Activated effector memory CD4-positive, alpha-beta T cell treated with Interleukin-2 at 50 U/mL for 16 hours (primary cell): ENCODE results near the gene OR4D1.
A peak's percentile ranks its signal among the peaks of the same experiment; 100 is the strongest.
"Not testable (repeated sequence)": the region's sequence is repeated elsewhere in the genome, so short reads cannot be mapped to it uniquely, and the experiment has no call there.

Source experiments
- DNase-seq: peaks from one replicate; pipeline ENCODE4 v3.0.0-alpha.2; 2020

Gene OR4D1

DNA sequence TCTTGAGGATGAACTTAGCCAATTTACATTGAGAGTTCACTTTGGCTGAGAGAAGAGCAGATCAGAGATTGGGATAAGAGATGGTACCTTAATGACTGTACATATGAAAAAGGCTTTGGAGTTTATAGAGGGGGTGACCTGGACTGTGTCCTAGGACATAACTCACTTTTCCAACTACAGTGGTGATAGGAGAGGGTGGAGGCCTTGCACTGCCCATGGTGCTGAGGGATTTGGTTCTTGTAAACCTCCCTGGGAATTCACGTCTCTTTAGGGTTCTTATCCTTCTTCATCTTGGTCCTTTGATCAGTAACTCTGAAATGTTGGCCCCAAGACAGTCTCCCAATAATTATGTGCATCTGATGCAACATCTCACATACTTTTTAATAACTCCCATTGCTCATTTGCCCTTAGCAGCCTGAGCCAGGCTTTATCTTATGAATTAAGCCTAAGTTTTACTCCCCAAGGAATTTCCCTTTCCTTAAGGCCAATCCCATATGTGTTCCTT is at the start of gene OR4D1:
TSS of gene OR4D1 (plus strand) at position 455 of the 505 bp plus-strand sequence. CDS start 6,770 bp downstream, outside the sequence.
- no peak for DNase-seq

GRCh38 chr17:58100506-58100905 is 47.7 kb upstream of the OR4D1 start:
- no peak for DNase-seq

DNA sequence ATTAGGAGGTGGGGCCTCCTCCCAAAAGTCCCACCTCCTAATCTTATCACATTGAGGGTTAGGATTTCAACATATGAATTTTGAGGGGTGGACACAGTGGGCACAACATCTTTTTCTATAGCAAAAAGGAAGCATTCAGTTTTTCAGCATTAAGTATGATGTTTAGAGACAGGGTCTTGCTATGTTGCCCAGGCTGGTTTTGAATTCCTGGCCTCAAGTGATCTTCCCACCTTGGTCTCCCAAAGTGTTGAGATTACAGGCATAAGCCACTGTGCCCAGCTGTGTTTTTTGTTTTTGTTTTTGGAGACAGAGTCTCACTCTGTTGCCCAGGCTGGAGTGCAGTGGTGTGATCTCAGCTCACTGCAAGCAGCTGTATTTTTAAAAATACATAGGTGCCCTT is 46.3 kb upstream of the OR4D1 start:
- DNase-seq = not testable (repeated sequence)

GRCh38 chr17:58105093-58105492 is 43.1 kb upstream of the OR4D1 start:
- no peak for DNase-seq

DNA sequence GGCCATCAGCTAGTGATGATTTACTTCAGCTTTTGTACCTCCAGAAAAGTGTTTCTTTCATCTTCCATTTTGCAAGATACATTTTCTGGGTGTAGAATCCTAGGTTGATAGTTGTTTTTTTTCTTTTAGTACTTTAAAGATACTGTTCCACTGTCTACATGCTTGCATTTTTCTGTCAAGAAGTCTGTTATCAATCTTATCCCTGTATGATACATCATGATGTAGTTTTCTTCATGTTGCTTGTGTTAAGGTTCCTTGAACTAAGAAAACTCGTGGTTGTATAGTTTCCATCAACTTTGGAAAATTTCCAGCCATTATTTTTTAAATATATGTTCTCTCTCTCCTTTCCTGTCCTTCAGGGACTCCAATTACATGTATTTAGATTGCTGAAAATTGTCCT is 40.9 kb upstream of the OR4D1 start:
- no peak for DNase-seq

DNA sequence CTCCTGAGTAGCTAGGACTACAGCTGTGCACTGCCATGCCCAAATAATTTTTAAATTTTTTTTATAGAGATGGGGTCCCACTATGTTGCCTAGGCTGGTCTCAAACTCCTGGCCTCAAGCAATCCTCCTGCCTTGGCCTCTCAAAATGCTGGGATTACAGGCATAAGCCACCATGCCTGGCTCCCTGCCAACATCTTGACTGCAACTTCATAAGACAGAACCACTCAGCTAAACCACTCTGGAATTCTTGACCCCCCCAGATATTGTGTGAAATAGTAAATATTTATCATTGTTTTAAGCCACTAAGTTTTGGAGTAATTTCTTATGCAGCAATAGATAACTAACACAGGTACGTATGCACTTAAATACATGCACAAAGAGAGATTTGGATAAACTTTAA is 39.0 kb upstream of the OR4D1 start:
- no peak for DNase-seq

GRCh38 chr17:58110012-58110411 is 38.2 kb upstream of the OR4D1 start:
- DNase-seq = no peak

DNA sequence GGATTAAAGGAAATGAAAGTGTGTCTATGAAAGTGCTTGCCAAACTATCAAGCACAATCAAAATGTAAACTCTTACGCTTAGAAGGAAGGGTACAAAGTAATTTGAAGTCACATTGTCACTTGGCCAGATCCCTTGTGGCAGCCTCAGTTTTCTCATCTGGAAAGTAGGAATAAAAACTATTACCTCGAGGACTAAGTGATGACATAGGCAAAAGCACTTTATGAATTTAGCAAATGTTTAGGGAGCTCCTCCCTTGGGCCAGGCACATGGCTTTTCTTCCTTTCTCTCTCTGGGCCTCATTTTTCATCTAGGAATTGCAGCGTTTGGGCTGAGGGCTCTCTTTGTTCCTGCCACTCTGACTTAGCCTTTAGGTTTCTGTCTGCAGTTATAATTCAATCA is 36.5 kb upstream of the OR4D1 start:
- no peak for DNase-seq

DNA sequence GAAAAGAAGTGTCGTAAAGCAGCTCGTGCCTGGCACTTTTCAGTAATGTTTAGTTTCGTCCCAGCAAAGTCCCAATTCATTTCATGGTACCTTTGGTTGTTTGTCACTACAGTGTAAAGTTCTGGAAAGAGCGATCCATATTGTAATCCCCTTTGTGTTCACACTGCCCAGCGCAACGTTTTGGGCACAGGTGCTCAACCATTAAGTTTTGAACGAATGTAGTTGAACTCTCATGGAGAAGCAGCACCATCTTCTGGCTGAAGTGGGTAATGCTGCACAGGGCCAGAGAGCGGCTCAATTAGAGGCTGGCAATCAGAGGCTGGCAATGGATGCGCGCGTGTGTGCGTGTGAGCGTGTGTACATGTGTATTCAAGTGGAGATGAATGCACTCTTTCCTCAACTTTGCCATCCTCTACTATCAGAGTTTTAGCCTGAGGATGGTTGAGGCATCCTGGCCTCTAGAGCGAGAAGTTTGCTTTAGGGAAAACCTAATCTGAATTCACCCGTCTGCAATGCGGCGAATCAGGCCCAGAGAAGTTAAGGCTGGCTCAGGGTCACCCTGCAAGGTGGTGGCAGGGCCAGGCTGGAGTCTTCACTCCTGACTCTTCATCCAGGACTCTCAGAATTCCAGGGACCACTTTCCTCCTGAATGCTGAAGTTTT is 35.1 kb upstream of the OR4D1 start:
- peak; percentile 71 for DNase-seq

- no peak for DNase-seq
These were observed 34.2 kb upstream of the OR4D1 start for GRCh38 chr17:58113947-58114346.

DNA sequence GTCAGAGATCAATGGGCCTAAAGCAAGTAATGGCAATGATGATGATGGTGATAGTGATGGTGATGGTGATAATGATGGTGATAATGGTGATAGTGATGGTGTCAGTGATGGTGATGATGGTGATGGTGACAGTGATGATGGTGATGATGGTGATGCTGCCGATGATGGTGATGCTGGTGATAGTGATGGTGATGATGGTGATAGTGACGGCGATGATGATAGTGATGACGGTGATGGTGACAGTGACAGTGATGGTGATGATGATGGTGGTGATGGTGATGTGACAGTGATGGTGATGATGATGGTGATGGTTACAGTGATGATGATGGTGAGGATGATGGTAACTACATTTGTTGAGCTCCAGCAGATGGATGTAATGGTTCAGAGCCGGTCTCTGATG is 30.8 kb upstream of the OR4D1 start:
- no peak for DNase-seq

- DNase-seq = no peak
These were observed 28.7 kb upstream of the OR4D1 start for GRCh38 chr17:58119491-58119890.

- no peak for DNase-seq
These were observed 27.9 kb upstream of the OR4D1 start for GRCh38 chr17:58120195-58120822.

GRCh38 chr17:58121925-58122324 is 26.3 kb upstream of the OR4D1 start:
- DNase-seq = peak; percentile 18

- DNase-seq = no peak
These were observed 20.3 kb upstream of the OR4D1 start for GRCh38 chr17:58127846-58128245.

GRCh38 chr17:58132697-58133096 is 15.5 kb upstream of the OR4D1 start:
- DNase-seq = not testable (repeated sequence)

DNA sequence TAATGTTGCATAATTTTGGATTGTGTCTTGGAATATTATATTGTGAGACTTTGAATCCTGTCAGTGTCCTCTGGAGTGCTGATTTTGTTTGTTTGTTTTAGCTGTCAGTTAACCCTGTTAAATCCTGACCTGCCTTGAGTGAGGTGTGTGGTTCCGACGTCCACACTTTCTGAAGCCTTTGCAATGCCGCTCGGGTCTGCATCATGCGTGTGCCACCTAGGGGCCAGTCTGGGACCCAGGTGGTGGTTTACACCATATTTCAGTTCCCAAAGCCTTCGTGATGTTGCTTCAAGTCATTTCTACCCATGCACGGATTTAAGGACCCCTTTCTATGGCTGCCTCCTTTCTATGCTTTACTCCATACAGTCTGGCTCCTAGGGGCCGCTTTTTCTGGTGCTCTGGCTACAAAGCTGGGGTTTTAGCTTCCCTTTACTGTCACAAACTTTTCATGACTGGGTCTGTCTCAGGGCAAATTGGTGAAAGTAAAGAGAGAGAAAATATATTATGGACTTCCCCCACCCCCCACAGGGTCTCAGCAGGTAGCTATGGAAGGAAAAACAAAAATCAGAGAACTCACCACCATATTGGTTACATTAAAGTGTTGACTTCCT is 11.4 kb upstream of the OR4D1 start:
- no peak for DNase-seq

DNA sequence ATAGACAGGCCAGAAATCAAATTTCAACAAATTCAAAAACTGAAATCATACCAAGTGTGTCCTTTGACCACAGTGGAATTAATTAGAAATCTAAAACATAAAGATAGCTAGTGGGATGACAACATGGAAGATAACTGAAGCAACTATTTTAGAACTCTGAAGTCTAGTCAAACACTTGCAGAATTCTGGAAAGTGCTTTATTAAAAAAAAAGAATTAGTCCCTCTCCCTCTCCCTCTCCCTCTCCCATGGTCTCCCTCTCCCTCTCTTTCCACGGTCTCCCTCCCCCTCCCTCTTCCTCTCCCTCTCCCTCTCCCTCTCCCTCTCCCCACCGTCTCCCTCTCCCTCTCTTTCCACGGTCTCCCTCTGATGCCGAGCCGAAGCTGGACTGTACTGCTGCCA is 6.7 kb upstream of the OR4D1 start:
- DNase-seq = no peak

- not testable (repeated sequence) for DNase-seq
These were observed 4.8 kb upstream of the OR4D1 start for GRCh38 chr17:58143335-58143734.

GRCh38 chr17:58144801-58145200 is 3.4 kb upstream of the OR4D1 start:
- no peak for DNase-seq

DNA sequence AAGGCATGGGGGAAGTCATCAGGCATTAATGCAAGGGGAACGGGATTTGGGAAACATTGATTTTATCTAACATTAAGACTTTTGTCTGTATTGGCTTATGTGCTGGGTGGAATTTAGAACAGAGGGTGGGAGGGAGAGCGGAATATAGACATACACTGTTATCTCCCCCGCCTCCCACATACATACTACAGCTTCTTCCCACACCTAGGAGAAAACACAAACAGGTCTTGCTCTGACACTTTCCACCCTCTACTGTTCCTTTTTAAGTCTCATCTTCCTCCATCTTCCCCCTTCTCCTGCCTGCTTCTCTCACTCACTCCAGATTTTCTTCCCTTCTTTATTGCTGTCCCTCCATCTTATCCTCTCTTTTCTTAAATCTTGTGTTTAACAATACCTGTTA is 425 bp downstream of the OR4D1 start:
- no peak for DNase-seq

DNA sequence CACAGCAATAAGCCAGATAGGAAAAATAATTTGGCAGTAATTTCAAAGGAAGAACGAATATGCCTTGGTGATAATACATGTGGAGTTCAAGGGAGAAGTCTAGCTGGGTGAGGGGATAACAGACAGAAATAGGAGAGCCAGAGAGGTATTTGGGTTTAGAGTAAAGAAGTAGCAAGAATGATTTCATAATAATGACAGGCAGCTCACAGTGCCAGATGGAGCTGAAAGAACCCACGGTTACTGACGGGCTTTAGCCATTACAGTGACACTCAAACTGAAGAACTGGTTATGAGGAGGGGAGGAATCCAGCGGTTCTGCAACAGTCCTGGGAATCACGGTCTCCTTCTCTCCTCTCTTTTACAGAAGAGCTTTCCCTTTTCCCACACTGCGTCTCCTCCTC is 2.2 kb downstream of the OR4D1 start:
- no peak for DNase-seq

GRCh38 chr17:58153046-58153445 is 4.9 kb downstream of the OR4D1 start:
- peak; percentile 67 for DNase-seq

GRCh38 chr17:58153671-58154070 is 5.5 kb downstream of the OR4D1 start:
- DNase-seq = no peak
